HepG2 (cell line): ENCODE measurements around the gene KLHL7. TPM values are rescaled to one million over a fixed set of nuclear protein-coding genes. Genes with fewer than 3 reads are reported as not detected.

Source experiments
- FOXC1 ChIP-seq: sonication (generic); formaldehyde crosslinking; IDR thresholded peaks from 2 replicates; pipeline ENCODE4 v1.8.0; 2022; ENCODE audit warnings: mild to moderate bottlenecking, missing genetic modification reagents, borderline replicate concordance
- GRHL1 ChIP-seq: sonication (generic); formaldehyde crosslinking; conservative IDR thresholded peaks from 2 replicates; pipeline ENCODE4 v1.8.0; 2022; ENCODE audit warnings: missing genetic modification reagents
- HMG20B ChIP-seq: conservative IDR thresholded peaks from 2 replicates; pipeline ENCODE4 v1.6.1; 2016; ENCODE audit warnings: missing genetic modification reagents, missing compliant biosample characterization
- KLF9 ChIP-seq: IDR thresholded peaks from 2 replicates; pipeline ENCODE4 v1.6.1; 2016; ENCODE audit warnings: low read depth
- KMT2A ChIP-seq: sonication (generic); formaldehyde crosslinking; IDR thresholded peaks from 2 replicates; pipeline ENCODE4 v1.4.0; 2020; ENCODE audit warnings: missing genetic modification reagents
- MBD4 ChIP-seq: IDR thresholded peaks from 2 replicates; pipeline ENCODE4 v1.6.1; 2012; ENCODE audit warnings: low read length, inconsistent platforms, borderline replicate concordance
- NBN ChIP-seq: fragments of 450-650 bp; conservative IDR thresholded peaks from 2 replicates; pipeline ENCODE4 v1.6.1; 2017
- NR2F2 ChIP-seq: IDR thresholded peaks from 2 replicates; pipeline ENCODE4 v1.6.1; 2012; ENCODE audit warnings: low read depth, inconsistent platforms, borderline replicate concordance
- RARA ChIP-seq: IDR thresholded peaks from 2 replicates; pipeline ENCODE4 v1.6.1; 2016; ENCODE audit warnings: missing genetic modification reagents, missing compliant biosample characterization
- SOX5 ChIP-seq: IDR thresholded peaks from 2 replicates; pipeline ENCODE4 v1.6.1; 2016; ENCODE audit warnings: borderline replicate concordance
- STAG1 ChIP-seq: sonication (generic); formaldehyde crosslinking; IDR thresholded peaks from 2 replicates; pipeline ENCODE4 v1.4.0; 2020; ENCODE audit warnings: missing genetic modification reagents
- TGIF2 ChIP-seq: IDR thresholded peaks from 2 replicates; pipeline ENCODE4 v1.6.1; 2016; ENCODE audit warnings: control low read depth, missing compliant biosample characterization
- TRIM22 ChIP-seq: fragments of 450-650 bp; IDR thresholded peaks from 2 replicates; pipeline ENCODE4 v1.6.1; 2017
- ZBTB14 ChIP-seq: sonication (generic); formaldehyde crosslinking; IDR thresholded peaks from 2 replicates; pipeline ENCODE4 v1.4.0; 2020; ENCODE audit warnings: missing genetic modification reagents
- ZFP36 ChIP-seq: fragments of 150-350 bp; IDR thresholded peaks from 2 replicates; pipeline ENCODE4 v1.6.1; 2018; ENCODE audit warnings: borderline replicate concordance, low read length, low read depth; ENCODE audit not compliant: partially characterized antibody
- ZNF143 ChIP-seq: sonication (generic); formaldehyde crosslinking; IDR thresholded peaks from 2 replicates; pipeline ENCODE4 v1.4.0; 2020; ENCODE audit warnings: missing genetic modification reagents
- ZNF20 ChIP-seq: sonication (generic); formaldehyde crosslinking; IDR thresholded peaks from 2 replicates; pipeline ENCODE4 v1.4.0; 2020; ENCODE audit warnings: mild to moderate bottlenecking, moderate library complexity, missing genetic modification reagents
- ZNF468 ChIP-seq: sonication (generic); formaldehyde crosslinking; IDR thresholded peaks from 2 replicates; pipeline ENCODE4 v1.8.0; 2022; ENCODE audit warnings: mild to moderate bottlenecking, moderate library complexity, missing genetic modification reagents
- ZNF580 ChIP-seq: IDR thresholded peaks from 2 replicates; pipeline ENCODE4 v1.6.1; 2016; ENCODE audit warnings: low read depth, borderline replicate concordance
- ZNF770 ChIP-seq: sonication (generic); formaldehyde crosslinking; IDR thresholded peaks from 2 replicates; pipeline ENCODE4 v1.5.0; 2020; ENCODE audit warnings: mild to moderate bottlenecking, missing genetic modification reagents
- ZNF777 ChIP-seq: sonication (generic); formaldehyde crosslinking; IDR thresholded peaks from 2 replicates; pipeline ENCODE4 v1.4.0; 2020; ENCODE audit warnings: missing genetic modification reagents
- ZNF792 ChIP-seq: IDR thresholded peaks from 2 replicates; pipeline ENCODE4 v1.6.1; 2016
- ZNF878 ChIP-seq: sonication (generic); formaldehyde crosslinking; IDR thresholded peaks from 2 replicates; pipeline ENCODE4 v1.8.1; 2023; ENCODE audit warnings: mild to moderate bottlenecking, missing genetic modification reagents, moderate library complexity
- polyA plus RNA-seq, 8 experiments: library from polyadenylated mRNA; depleted of rRNA in 3 of 8; stranded (reverse) in 7 of 8; unstranded in 1 of 8; fragments of >200 nt; fragmentation: Illumina TruSeq in 4 of 8; extraction: Trizol in 4 of 8; gene quantifications; 2 replicates each; pipeline versions ENCODE4 v1.2.1 to v1.2.3, GENCODE V29; 2011 to 2016; ENCODE audit warnings: low read depth in 4 of 8, missing spikeins in 1 of 8, mixed read lengths in 1 of 8; ENCODE audit not compliant: insufficient read depth in 1 of 8
- total RNA-seq, 5 experiments: library from RNA; depleted of rRNA; stranded (reverse); fragments of >200 nt; fragmentation: Illumina TruSeq; extraction: Trizol; gene quantifications; 2 replicates each; pipeline ENCODE4 v1.2.3, GENCODE V29; 2016; ENCODE audit warnings: low read depth in 1 of 5
- TF ChIP-seq, protein P1 (sequence below): sonication (generic); formaldehyde crosslinking; IDR thresholded peaks from 2 replicates; pipeline ENCODE4 v1.4.0; 2020; ENCODE audit warnings: low read depth, mild to moderate bottlenecking, missing genetic modification reagents

The KLHL7 gene
- total and polyA plus RNA-seq, 2 of the 13 experiments (the other 11 are each of a cell fraction or from before 2014, with no cell fraction given): 16.2 to 34.4 TPM

- TF ChIP-seq NBN (no peak), ZNF580 (CRISPR knock-in tag) (peak; percentile 86; the same call in 1 of the 2 replicates), FOXC1 (peak; percentile 63), ZNF468 (CRISPR knock-in tag) (no peak), ZNF770 (no peak), ZNF792 (CRISPR knock-in tag) (peak; percentile 93), KMT2A (CRISPR knock-in tag) (peak; percentile 95), ZNF777 (CRISPR knock-in tag) (peak; percentile 60; the same call in 1 of the 2 replicates), SOX5 (CRISPR knock-in tag) (0 out of 2 replicates have a peak, but pooled peaks have one; percentile 18), GRHL1 (no peak), STAG1 (CRISPR knock-in tag) (no peak), TRIM22 (no peak), NR2F2 (no peak), TGIF2 (CRISPR knock-in tag) (peak; percentile 87), ZFP36 (no peak), KLF9 (CRISPR knock-in tag) (no peak), HMG20B (CRISPR knock-in tag) (no peak; the same call in 1 of the 2 replicates), ZNF143 (CRISPR knock-in tag) (peak; percentile 77), MBD4 (no peak), ZNF878 (CRISPR knock-in tag) (peak; percentile 90), ZBTB14 (CRISPR knock-in tag) (no peak), RARA (CRISPR knock-in tag) (no peak), ZNF20 (CRISPR knock-in tag) (0 out of 2 replicates have a peak, but pooled peaks have one; percentile 25)
- TF ChIP-seq, protein P1, sequence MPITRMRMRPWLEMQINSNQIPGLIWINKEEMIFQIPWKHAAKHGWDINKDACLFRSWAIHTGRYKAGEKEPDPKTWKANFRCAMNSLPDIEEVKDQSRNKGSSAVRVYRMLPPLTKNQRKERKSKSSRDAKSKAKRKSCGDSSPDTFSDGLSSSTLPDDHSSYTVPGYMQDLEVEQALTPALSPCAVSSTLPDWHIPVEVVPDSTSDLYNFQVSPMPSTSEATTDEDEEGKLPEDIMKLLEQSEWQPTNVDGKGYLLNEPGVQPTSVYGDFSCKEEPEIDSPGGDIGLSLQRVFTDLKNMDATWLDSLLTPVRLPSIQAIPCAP: 0 out of 2 replicates have a peak, but pooled peaks have one; percentile 55
Observed at GRCh38 chr7:23181684-23182553, 76.3 kb downstream of the KLHL7 start, which contains the start of gene NUP42 (continued).
